ENCODE measurements around the gene SLC3A2.

GRCh38 chr11:62908468-62909072 is 27.9 kb downstream of the SLC3A2 start:
- TF ChIP-seq, protein P1, sequence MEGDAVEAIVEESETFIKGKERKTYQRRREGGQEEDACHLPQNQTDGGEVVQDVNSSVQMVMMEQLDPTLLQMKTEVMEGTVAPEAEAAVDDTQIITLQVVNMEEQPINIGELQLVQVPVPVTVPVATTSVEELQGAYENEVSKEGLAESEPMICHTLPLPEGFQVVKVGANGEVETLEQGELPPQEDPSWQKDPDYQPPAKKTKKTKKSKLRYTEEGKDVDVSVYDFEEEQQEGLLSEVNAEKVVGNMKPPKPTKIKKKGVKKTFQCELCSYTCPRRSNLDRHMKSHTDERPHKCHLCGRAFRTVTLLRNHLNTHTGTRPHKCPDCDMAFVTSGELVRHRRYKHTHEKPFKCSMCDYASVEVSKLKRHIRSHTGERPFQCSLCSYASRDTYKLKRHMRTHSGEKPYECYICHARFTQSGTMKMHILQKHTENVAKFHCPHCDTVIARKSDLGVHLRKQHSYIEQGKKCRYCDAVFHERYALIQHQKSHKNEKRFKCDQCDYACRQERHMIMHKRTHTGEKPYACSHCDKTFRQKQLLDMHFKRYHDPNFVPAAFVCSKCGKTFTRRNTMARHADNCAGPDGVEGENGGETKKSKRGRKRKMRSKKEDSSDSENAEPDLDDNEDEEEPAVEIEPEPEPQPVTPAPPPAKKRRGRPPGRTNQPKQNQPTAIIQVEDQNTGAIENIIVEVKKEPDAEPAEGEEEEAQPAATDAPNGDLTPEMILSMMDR (conservative IDR thresholded peaks at IDR 0.05): no peak
- TF ChIP-seq EZH2 (IDR thresholded peaks at IDR 0.05; ENCODE audit: low read depth): no peak
